Uterus (tissue), 4 donors: ENCODE measurements around the gene GPAM. TPM values are rescaled to one million over a fixed set of nuclear protein-coding genes. Genes with fewer than 3 reads are reported as not detected.
A peak's percentile ranks its signal among the peaks of the same experiment; 100 is the strongest.

Experiments
- DNase-seq, 2 donors: peaks; one replicate each; pipeline ENCODE4 v3.0.0-alpha.2; 2019 to 2020
- H3K27ac ChIP-seq, 2 donors: fragments of 200-600 bp; sonication (generic); 1 replicate in 1 of 2; 2 replicates in 1 of 2; pipeline ENCODE4 v1.5.1; 2016 to 2018
- H3K27me3 ChIP-seq, 2 donors: fragments of 200-600 bp; sonication (generic); one replicate each; pipeline ENCODE4 v1.5.1; 2018 to 2019; ENCODE audit warnings: control low read depth in 1 of 2
- H3K36me3 ChIP-seq, 2 donors: fragments of 200-600 bp; sonication (generic); one replicate each; pipeline ENCODE4 v1.5.1; 2019; ENCODE audit warnings: control low read depth in 1 of 2
- H3K4me1 ChIP-seq, 2 donors: fragments of 200-600 bp; sonication (generic); one replicate each; pipeline ENCODE4 v1.5.1; 2018 to 2019; ENCODE audit warnings: control low read depth in 1 of 2
- H3K4me3 ChIP-seq, 2 donors: fragments of 200-600 bp; sonication (generic); 1 replicate in 1 of 2; 2 replicates in 1 of 2; pipeline ENCODE4 v1.5.1; 2018 to 2019; ENCODE audit warnings: mild to moderate bottlenecking in 1 of 2
- H3K9me3 ChIP-seq, 2 donors: fragments of 200-600 bp; sonication (generic); one replicate each; pipeline ENCODE4 v1.5.1; 2019; ENCODE audit warnings: control low read depth in 1 of 2
- CTCF ChIP-seq, 4 experiments: fragments of 200-600 bp in 2 of 4; fragments of 450-650 bp in 2 of 4; sonication (generic) in 2 of 4; IDR thresholded peaks; one replicate each; pipeline ENCODE4 v1.5.1; 2016 to 2019; ENCODE audit warnings: antibody characterized with exemption in 4 of 4, mild to moderate bottlenecking in 2 of 4, moderate library complexity in 1 of 4
- POLR2A ChIP-seq, 2 donors: fragments of 450-650 bp; IDR thresholded peaks; one replicate each; pipeline ENCODE4 v1.6.1; 2016; ENCODE audit warnings: antibody characterized with exemption in 2 of 2, mild to moderate bottlenecking in 1 of 2, moderate library complexity in 1 of 2
- intact Hi-C: fragments of 100-400 bp; cut with DNase I; formaldehyde crosslinking; loops from one replicate; pipeline ENCODE4 v1.15.1; 2023; ENCODE audit warnings: low total_unique reads
- total RNA-seq, 4 donors: library from RNA; depleted of rRNA in 3 of 4; stranded (reverse); fragments of >200 nt in 3 of 4; gene quantifications; one replicate each; pipeline versions ENCODE4 v1.1.0 to v1.2.4, GENCODE V29; 2014 to 2023
- donor health status: DM: yes; HTN: yes; CAD: no.

The GPAM gene
- total RNA-seq, 4 donors from 2014 or later = 4.6 to 28.6 (median 7.7) TPM

GRCh38 chr10:112184052-112184371, 447 bp upstream of the GPAM start:
- TF ChIP-seq CTCF (IDR thresholded peaks at IDR 0.05) (no peak), POLR2A (IDR thresholded peaks at IDR 0.05) (no peak)
- H3K4me3 ChIP-seq = peak overlapping the region; percentile 69 to 89
- peaks cover 0 to 5% of the 10 kb centered on the region in 2 donors for H3K4me1 ChIP-seq
- H3K27ac ChIP-seq = peak overlapping the region; percentile 63 to 82
- H3K36me3 ChIP-seq = no peaks in the 10 kb centered on the region
- H3K9me3 ChIP-seq = no peaks in the 10 kb centered on the region
- no peaks in the 10 kb centered on the region for H3K27me3 ChIP-seq
- DNase-seq = no peak
- intact Hi-C loops = no loop called here

GRCh38 chr10:112182784-112183328, 709 bp downstream of the GPAM start:
- H3K4me1 ChIP-seq = peaks cover 0 to 5% of the 10 kb centered on the region in 2 donors
- peak overlapping the region; percentile 69 to 89 for H3K4me3 ChIP-seq
- H3K9me3 ChIP-seq = no peaks in the 10 kb centered on the region
- TF ChIP-seq CTCF (IDR thresholded peaks at IDR 0.05) (no peak), POLR2A (IDR thresholded peaks at IDR 0.05) (no peak)
- no peaks in the 10 kb centered on the region for H3K36me3 ChIP-seq
- DNase-seq = no peak
- intact Hi-C loops = no loop called here
- no peaks in the 10 kb centered on the region for H3K27me3 ChIP-seq
- peak overlapping the region; percentile 63 to 82 for H3K27ac ChIP-seq

- Histone ChIP-seq H3K36me3 (no peaks in the 10 kb centered on the region), H3K4me3 (no peak overlapping the region), H3K9me3 (no peaks in the 10 kb centered on the region), H3K27ac (no peak overlapping the region), H3K27me3 (no peaks in the 10 kb centered on the region), H3K4me1 (no peaks in the 10 kb centered on the region)
- intact Hi-C loops = no loop called here
- TF ChIP-seq POLR2A (IDR thresholded peaks at IDR 0.05) (no peak), CTCF (IDR thresholded peaks at IDR 0.05) (no peak)
- no peak for DNase-seq
These were observed 6.3 kb downstream of the GPAM start for GRCh38 chr10:112177247-112177646.

- DNase-seq = no peak
- Histone ChIP-seq H3K4me3 (no peak overlapping the region), H3K4me1 (no peaks in the 10 kb centered on the region), H3K36me3 (no peaks in the 10 kb centered on the region), H3K27ac (no peak overlapping the region), H3K9me3 (no peaks in the 10 kb centered on the region), H3K27me3 (no peaks in the 10 kb centered on the region)
- intact Hi-C loops = no loop called here
- TF ChIP-seq CTCF (IDR thresholded peaks at IDR 0.05) (no peak), POLR2A (IDR thresholded peaks at IDR 0.05) (no peak)
These were observed 7.0 kb downstream of the GPAM start for GRCh38 chr10:112176543-112176942.

- TF ChIP-seq POLR2A (IDR thresholded peaks at IDR 0.05) = no peak
- no peak for TF ChIP-seq CTCF (IDR thresholded peaks at IDR 0.05)
- Histone ChIP-seq H3K36me3 (no peaks in the 10 kb centered on the region), H3K27ac (no peak overlapping the region), H3K9me3 (no peaks in the 10 kb centered on the region), H3K4me1 (no peaks in the 10 kb centered on the region), H3K4me3 (no peak overlapping the region), H3K27me3 (no peaks in the 10 kb centered on the region)
- DNase-seq = no peak
- intact Hi-C loops = no loop called here
These were observed 8.2 kb downstream of the GPAM start for GRCh38 chr10:112175409-112175808.
